Ishikawa (cell line): ENCODE results near the gene PLIN4.
A peak's percentile ranks its signal among the peaks of the same experiment; 100 is the strongest.

ENCODE experiments used
- CEBPB ChIP-seq: IDR thresholded peaks from 2 replicates; pipeline ENCODE4 v1.6.1; 2012
- CREB1 ChIP-seq: IDR thresholded peaks from 2 replicates; pipeline ENCODE4 v1.6.1; 2012; ENCODE audit warnings: low read depth
- EGR1 ChIP-seq: IDR thresholded peaks from 2 replicates; pipeline ENCODE4 v1.6.1; 2012
- EP300 ChIP-seq: IDR thresholded peaks from 2 replicates; pipeline ENCODE4 v1.6.1; 2012; ENCODE audit warnings: borderline replicate concordance
- FOXM1 ChIP-seq: IDR thresholded peaks from 2 replicates; pipeline ENCODE4 v1.6.1; 2012; ENCODE audit warnings: low read depth, borderline replicate concordance
- NFIC ChIP-seq: IDR thresholded peaks from 2 replicates; pipeline ENCODE4 v1.6.1; 2012
- RAD21 ChIP-seq: IDR thresholded peaks from 2 replicates; pipeline ENCODE4 v1.6.1; 2012; ENCODE audit warnings: low read depth
- TAF1 ChIP-seq: IDR thresholded peaks from 2 replicates; pipeline ENCODE4 v1.6.1; 2012; ENCODE audit warnings: low read depth, mild to moderate bottlenecking
- TCF12 ChIP-seq: IDR thresholded peaks from 2 replicates; pipeline ENCODE4 v1.6.1; 2012; ENCODE audit warnings: low read depth
- TEAD4 ChIP-seq: IDR thresholded peaks from 2 replicates; pipeline ENCODE4 v1.6.1; 2012
- YY1 ChIP-seq: IDR thresholded peaks from 2 replicates; pipeline ENCODE4 v1.6.1; 2012; ENCODE audit warnings: low read depth
- ZBTB7A ChIP-seq: IDR thresholded peaks from 2 replicates; pipeline ENCODE4 v1.6.1; 2012; ENCODE audit warnings: low read depth
- TF ChIP-seq, protein P1 (sequence below): IDR thresholded peaks from 2 replicates; pipeline ENCODE4 v1.6.1; 2012; ENCODE audit warnings: low read depth, mild to moderate bottlenecking
- TF ChIP-seq, protein P2 (sequence below): IDR thresholded peaks from 2 replicates; pipeline ENCODE4 v1.6.1; 2012
- TF ChIP-seq, protein P3 (sequence below): IDR thresholded peaks from 2 replicates; pipeline ENCODE4 v1.6.1; 2012

PLIN4 gene

DNA sequence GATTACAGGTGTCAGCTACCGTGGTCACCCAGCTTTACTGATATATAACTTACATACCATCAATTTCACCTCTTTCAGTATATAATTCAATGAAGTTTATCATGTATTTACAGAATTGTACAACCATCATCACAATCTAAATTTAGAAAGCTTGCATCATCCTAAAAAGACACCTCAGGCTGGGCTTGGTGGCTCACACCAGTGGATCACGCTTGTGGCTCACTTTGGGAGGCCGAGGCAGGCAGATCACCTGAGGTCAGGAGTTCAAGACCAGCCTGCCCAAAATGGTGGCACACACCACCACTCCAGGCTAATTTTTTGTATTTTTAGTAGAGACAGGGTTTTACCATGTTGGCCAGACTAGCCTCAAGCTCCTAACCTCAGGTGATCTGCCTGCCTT, 50.5 kb downstream of the PLIN4 start:
- TF ChIP-seq CEBPB (no peak), EGR1 (no peak), YY1 (no peak), TCF12 (no peak), CREB1 (no peak), EP300 (no peak), ZBTB7A (no peak), TEAD4 (no peak), TAF1 (no peak), RAD21 (no peak), NFIC (no peak), FOXM1 (no peak)
- TF ChIP-seq, protein P1, sequence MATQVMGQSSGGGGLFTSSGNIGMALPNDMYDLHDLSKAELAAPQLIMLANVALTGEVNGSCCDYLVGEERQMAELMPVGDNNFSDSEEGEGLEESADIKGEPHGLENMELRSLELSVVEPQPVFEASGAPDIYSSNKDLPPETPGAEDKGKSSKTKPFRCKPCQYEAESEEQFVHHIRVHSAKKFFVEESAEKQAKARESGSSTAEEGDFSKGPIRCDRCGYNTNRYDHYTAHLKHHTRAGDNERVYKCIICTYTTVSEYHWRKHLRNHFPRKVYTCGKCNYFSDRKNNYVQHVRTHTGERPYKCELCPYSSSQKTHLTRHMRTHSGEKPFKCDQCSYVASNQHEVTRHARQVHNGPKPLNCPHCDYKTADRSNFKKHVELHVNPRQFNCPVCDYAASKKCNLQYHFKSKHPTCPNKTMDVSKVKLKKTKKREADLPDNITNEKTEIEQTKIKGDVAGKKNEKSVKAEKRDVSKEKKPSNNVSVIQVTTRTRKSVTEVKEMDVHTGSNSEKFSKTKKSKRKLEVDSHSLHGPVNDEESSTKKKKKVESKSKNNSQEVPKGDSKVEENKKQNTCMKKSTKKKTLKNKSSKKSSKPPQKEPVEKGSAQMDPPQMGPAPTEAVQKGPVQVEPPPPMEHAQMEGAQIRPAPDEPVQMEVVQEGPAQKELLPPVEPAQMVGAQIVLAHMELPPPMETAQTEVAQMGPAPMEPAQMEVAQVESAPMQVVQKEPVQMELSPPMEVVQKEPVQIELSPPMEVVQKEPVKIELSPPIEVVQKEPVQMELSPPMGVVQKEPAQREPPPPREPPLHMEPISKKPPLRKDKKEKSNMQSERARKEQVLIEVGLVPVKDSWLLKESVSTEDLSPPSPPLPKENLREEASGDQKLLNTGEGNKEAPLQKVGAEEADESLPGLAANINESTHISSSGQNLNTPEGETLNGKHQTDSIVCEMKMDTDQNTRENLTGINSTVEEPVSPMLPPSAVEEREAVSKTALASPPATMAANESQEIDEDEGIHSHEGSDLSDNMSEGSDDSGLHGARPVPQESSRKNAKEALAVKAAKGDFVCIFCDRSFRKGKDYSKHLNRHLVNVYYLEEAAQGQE: no peak
- TF ChIP-seq, protein P2, sequence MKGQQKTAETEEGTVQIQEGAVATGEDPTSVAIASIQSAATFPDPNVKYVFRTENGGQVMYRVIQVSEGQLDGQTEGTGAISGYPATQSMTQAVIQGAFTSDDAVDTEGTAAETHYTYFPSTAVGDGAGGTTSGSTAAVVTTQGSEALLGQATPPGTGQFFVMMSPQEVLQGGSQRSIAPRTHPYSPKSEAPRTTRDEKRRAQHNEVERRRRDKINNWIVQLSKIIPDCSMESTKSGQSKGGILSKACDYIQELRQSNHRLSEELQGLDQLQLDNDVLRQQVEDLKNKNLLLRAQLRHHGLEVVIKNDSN: no peak
- TF ChIP-seq, protein P3, sequence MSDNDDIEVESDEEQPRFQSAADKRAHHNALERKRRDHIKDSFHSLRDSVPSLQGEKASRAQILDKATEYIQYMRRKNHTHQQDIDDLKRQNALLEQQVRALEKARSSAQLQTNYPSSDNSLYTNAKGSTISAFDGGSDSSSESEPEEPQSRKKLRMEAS: no peak

DNA sequence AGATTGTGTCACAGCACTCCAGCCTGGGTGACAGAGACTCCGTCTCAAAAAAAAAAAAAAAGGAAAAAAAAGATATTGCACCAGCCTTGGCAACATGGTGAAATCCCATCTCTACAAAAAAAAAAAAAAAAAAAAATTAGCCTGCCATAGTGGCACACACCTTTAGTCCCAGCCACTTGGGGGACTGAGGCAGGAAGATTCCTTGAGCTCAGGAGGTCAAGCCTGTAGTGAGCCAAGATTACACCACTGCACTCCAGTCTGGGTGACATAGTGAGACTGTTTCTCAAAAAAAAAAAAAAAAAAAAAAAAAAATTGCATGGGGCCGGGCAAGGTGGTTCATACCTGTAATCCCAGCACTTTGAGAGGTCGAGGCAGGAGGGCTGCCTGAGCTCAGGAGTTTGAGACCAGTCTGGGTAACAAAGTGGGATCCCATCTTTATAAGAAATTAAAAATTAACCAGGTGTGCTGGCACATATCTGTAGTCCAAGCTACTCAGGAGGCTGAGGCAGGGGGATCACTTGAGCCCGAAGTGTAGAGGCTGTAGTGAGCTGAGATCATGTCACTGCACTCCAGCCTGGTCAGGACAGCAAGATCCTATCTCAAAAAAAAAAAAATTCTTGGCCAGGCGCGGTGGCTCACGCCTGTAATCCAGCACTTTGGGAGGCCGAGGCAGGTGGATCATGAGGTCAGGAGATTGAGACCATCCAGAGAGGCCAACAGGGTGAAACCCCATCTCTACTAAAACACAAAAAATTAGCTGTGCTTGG, 53.3 kb downstream of the PLIN4 start:
- TF ChIP-seq EGR1 (no peak), FOXM1 (no peak), EP300 (no peak), TCF12 (no peak), YY1 (no peak)
- TF ChIP-seq, protein P2: no peak

DNA sequence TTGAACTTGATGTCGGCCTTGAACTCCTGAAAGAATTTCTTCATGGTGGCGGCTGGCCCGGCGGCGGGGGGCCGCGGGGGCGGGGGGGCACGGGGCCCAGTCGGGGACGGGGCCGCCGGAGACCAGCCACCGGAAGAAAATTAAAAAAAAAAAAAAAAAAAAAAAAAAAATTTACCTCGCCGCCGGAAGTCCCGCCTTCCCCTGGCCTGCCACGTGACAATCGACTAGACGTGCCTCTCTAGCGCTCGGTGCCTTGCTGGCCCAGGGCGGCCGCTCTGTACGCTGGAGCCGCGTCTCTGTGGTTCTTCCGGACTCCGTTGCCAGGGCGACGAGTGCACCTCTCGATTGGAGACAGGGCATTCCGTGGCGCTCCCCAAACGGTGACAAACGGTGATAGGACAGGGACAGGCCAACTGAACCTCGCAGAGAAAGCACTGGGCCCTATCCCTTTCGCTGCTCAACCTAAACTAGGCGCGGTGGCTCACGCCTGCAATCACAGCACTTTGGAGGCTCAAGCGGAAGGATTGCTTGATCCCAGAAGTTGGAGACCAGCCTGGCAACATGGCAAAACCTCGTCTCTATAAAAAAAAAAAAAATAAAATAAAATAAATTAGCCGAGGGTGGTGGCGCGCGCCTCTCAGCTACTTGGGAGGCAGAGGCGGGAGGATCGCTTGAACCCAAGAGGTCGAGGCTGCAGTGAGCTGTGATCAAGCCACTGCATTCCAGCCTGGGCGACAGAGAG, 60.5 kb downstream of the PLIN4 start, which contains the start of gene UBXN6:
UBXN6 (minus strand) TSS at position 141 of the 742 bp plus-strand sequence; CDS start at position 44, 97 bp downstream.
- TF ChIP-seq, protein P3: peak; percentile 86
- peak; percentile 47; the same call in 1 of the 2 replicates for TF ChIP-seq TCF12
- no peak for TF ChIP-seq CREB1
- TF ChIP-seq EP300: no peak; the same call in 1 of the 2 replicates
- TF ChIP-seq, protein P2: peak; percentile 97
- TF ChIP-seq, protein P1: no peak
- no peak for TF ChIP-seq RAD21
- TF ChIP-seq NFIC: no peak
- peak; percentile 45; the same call in 1 of the 2 replicates for TF ChIP-seq TEAD4
- no peak for TF ChIP-seq ZBTB7A
- no peak for TF ChIP-seq EGR1
- TF ChIP-seq YY1: peak; percentile 46; the same call in 1 of the 2 replicates
- TF ChIP-seq TAF1: peak; percentile 67; the same call in 1 of the 2 replicates
- TF ChIP-seq FOXM1: no peak
- no peak for TF ChIP-seq CEBPB

DNA sequence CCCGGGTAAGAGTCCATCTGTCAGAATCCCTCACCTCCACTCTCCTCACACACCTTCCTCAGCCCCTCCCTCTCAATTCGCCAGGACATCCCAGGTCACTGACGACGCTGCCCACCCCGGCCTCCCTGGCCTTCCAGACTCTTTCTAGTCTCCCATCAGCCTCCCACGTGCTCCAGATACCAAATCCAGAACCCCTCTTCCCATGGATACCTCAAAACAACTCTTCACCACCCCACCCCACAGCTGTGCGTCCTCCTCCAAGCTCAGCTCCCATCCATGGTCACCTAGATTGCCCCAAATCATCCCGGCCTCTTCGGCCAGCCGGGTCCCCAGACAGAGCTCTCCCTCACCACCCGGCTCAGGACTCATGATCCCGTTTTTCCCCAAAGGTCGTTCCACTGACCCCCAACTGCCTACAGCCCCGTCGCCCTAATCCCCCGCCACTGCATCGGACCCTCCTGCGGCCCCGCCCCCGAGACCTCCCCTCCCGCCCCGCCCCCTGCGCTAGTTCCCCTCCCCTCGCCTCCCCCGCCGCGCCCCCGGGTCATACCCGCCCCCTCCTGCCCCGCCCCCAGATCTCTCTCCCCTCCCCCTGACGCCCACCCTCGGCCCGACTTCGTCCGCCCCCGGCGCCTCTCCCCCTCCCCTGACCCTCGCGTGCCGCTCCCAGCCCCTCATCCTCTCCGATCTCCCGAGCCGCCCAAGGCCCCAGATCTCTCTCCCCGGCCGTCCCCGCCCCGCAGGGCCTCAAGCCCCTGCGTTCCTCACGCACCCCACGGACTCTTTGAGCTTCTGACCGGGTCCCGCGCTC, 61.2 kb downstream of the PLIN4 start:
- no peak for TF ChIP-seq NFIC

DNA sequence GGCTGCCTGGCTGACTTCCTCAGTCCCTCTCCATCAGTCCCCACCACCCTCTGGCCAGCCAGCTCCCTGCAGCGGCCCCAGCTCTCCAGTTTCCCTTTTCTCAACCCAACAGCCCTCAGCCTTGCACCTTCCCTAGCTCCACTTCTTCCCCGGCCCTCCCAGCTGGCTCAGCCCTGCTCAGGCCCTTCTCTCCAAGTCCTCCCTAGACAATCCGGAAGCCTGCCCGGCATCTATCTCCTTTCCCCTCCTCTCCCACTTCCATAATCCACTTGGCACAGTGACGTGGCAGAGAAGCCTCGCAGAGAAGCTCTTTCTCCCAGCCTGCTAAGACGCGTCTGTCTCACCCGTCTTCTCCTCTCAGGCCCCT, 61.8 kb downstream of the PLIN4 start:
- no peak for TF ChIP-seq CEBPB
- TF ChIP-seq EP300: no peak
- TF ChIP-seq, protein P2: no peak
- no peak for TF ChIP-seq YY1
- no peak for TF ChIP-seq FOXM1
- no peak for TF ChIP-seq TCF12
- TF ChIP-seq, protein P3: no peak
- TF ChIP-seq CREB1: no peak
- no peak for TF ChIP-seq TAF1
- no peak for TF ChIP-seq ZBTB7A
